Measurements from ENCODE around the gene CBL. TPM values are rescaled to one million over a fixed set of nuclear protein-coding genes. Genes with fewer than 3 reads are reported as not detected.

Gene CBL
- total RNA-seq, 2 donors from 2014 or later: 10.8 to 16.4 TPM

DNA sequence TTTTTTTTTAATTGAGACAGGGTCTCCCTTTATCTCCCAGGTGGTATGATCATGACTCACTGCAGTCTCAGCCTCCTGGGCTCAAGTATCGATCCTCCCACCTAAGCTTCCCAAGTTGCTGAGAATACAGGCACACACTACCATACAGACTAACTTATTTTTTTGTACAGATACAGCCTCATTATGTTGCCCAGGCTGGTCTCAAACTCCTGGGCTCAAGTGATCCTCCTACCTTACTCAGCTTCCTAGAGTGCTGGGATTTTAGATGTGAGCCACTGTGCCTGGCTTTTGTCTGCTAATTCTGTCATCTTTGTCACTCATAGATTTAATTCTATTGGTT lies 43.5 kb downstream of the CBL start:
- no peak overlapping the region for H3K9ac ChIP-seq (ENCODE audit: low read depth in 2 of 2, low read length in 2 of 2)
- no peaks in the 10 kb centered on the region for H3K27me3 ChIP-seq
- intact Hi-C loops (cut with DNase I): no loop called here
- H3K9me3 ChIP-seq: no peaks in the 10 kb centered on the region
- H3K4me1 ChIP-seq: no peaks in the 10 kb centered on the region
- no peak for DNase-seq
- no peak overlapping the region for H3K4me3 ChIP-seq
- H3K36me3 ChIP-seq: no peaks in the 10 kb centered on the region
- TF ChIP-seq CTCF (IDR thresholded peaks at IDR 0.05): no peak
- H3K27ac ChIP-seq: no peak overlapping the region

DNA sequence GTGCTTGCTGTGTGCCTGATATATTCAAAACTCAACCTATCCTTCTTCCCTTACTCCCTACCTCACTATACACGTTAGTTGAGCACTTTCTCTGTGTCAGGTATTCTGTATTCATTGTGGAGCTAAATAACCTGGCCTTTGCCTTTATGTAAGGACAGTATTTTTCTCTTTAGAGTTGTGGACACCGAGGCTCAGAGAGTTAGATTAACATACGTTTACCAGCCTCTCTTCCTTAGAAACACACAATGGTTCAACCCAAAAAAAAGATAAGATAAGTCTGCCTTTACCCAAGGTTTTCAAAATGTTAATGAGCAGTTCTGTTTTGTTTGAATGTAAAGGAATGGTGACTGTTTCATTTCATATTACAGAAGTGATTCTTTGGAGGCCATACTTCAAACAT lies 45.0 kb downstream of the CBL start:
- Histone ChIP-seq H3K9ac (ENCODE audit: low read depth in 2 of 2, low read length in 2 of 2) (no peak overlapping the region), H3K27ac (no peak overlapping the region), H3K36me3 (no peaks in the 10 kb centered on the region), H3K27me3 (no peaks in the 10 kb centered on the region), H3K4me1 (no peaks in the 10 kb centered on the region), H3K9me3 (no peaks in the 10 kb centered on the region), H3K4me3 (no peak overlapping the region)
- DNase-seq: no peak
- no peak for TF ChIP-seq CTCF (IDR thresholded peaks at IDR 0.05)
- intact Hi-C loops (cut with DNase I): no loop called here

DNA sequence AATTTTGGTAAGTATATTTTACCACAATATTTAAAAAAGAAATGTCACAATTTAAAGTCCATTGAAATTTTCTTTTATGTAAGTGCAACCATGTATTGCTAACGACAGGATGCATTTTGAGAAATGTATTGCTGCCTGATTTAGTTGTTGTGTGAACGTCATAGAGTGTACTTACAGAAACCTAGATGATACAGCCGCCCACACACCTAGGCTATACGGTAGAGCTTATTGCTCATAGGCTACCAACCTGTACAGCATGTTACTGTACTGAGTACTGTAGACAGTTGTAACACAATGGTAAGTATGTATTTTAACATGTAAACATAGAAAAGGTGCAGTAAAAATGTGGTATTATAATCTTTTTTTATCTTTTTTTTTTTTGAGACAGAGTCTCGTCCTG lies 48.1 kb downstream of the CBL start:
- Histone ChIP-seq H3K9me3 (no peaks in the 10 kb centered on the region), H3K27ac (no peak overlapping the region), H3K4me1 (no peaks in the 10 kb centered on the region), H3K27me3 (no peaks in the 10 kb centered on the region), H3K9ac (ENCODE audit: low read depth in 2 of 2, low read length in 2 of 2) (no peak overlapping the region), H3K4me3 (no peak overlapping the region), H3K36me3 (no peaks in the 10 kb centered on the region)
- no peak for DNase-seq
- no peak for TF ChIP-seq CTCF (IDR thresholded peaks at IDR 0.05)
- intact Hi-C loops (cut with DNase I): no loop called here

DNA sequence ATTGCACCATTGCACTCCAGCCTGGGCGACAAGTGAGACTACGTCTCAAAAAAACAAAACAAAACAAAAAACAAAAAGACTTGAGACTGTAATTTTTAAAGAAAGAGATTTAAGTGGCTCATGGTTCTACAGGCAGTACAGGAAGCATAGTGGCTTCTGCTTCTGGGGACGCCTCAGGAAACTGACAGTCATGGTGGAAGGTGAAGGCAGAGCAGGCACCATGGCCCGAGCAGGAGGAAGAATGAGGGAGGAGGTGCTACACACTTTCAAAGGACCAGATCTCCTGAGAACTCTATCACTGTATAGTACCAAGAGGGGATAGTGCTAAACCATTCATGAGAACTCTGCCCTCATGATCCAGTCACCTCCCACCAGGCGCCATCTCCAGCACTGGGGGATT lies 52.0 kb downstream of the CBL start:
- no peak for DNase-seq
- no peak for TF ChIP-seq CTCF (IDR thresholded peaks at IDR 0.05)
- Histone ChIP-seq H3K27ac (no peak overlapping the region), H3K4me3 (no peak overlapping the region), H3K9me3 (no peaks in the 10 kb centered on the region), H3K9ac (ENCODE audit: low read depth in 2 of 2, low read length in 2 of 2) (no peak overlapping the region), H3K4me1 (no peaks in the 10 kb centered on the region), H3K27me3 (no peaks in the 10 kb centered on the region), H3K36me3 (no peaks in the 10 kb centered on the region)
- intact Hi-C loops (cut with DNase I): loop anchor here (5.0 kb wide), 1 partner anchor 41 kb away; no protein-coding TSS in a partner anchor

GRCh38 chr11:119258983-119259382 lies 52.8 kb downstream of the CBL start:
- Histone ChIP-seq H3K4me3 (no peak overlapping the region), H3K36me3 (no peaks in the 10 kb centered on the region), H3K27ac (no peak overlapping the region), H3K4me1 (no peaks in the 10 kb centered on the region), H3K9ac (ENCODE audit: low read depth in 2 of 2, low read length in 2 of 2) (no peak overlapping the region), H3K9me3 (no peaks in the 10 kb centered on the region), H3K27me3 (no peaks in the 10 kb centered on the region)
- intact Hi-C loops (cut with DNase I): loop anchor here (5.0 kb wide), 1 partner anchor 42 kb away; no protein-coding TSS in a partner anchor
- no peak for TF ChIP-seq CTCF (IDR thresholded peaks at IDR 0.05)
- no peak for DNase-seq
